ENCODE data around the gene PALD1. TPM values are rescaled to one million over a fixed set of nuclear protein-coding genes. Genes with fewer than 3 reads are reported as not detected.

The PALD1 gene
- total and polyA plus RNA-seq, 9 of the 15 experiments (the other 6 are each of a cell fraction or from before 2014, with no cell fraction given), result 0.03 to 0.29 (median 0.09) TPM; not detected in 2

- H3K4me1 ChIP-seq (replicated peaks in 1 of 2; ENCODE audit: control insufficient read depth in 2 of 2, insufficient read depth in 2 of 2, low read length in 2 of 2), result peaks cover 0 to 5% of the 10 kb centered on the region in 2 experiments; a peak in 1 of 5 replicates
- no peaks in the 10 kb centered on the region for H3K36me3 ChIP-seq (ENCODE audit: control insufficient read depth, insufficient read depth, low read length)
- H3K27me3 ChIP-seq (ENCODE audit: control insufficient read depth in 2 of 2, insufficient read depth in 2 of 2, low read length in 2 of 2), result peaks cover 36 to 75% of the 10 kb centered on the region in 2 experiments
- no peak for ATAC-seq
- no peaks in the 10 kb centered on the region for H3K9me1 ChIP-seq (ENCODE audit: control insufficient read depth, insufficient read depth, low read length)
- H3K9me3 ChIP-seq (replicated peaks; ENCODE audit: control insufficient read depth, insufficient read depth, low read depth, low read length), result no peaks in the 10 kb centered on the region
- H3K79me2 ChIP-seq (ENCODE audit: control insufficient read depth, insufficient read depth, low read length), result no peaks in the 10 kb centered on the region
- no peak overlapping the region for H3K4me3 ChIP-seq
- no peak overlapping the region for H3K4me2 ChIP-seq (ENCODE audit: insufficient read depth, low read length)
- ChIA-PET POLR2A (interaction anchor here (1.1 to 1.8 kb wide), 3 partner anchors 9 to 47 kb away, joined by 3 to 5 read pairs (median 5); no protein-coding TSS in a partner anchor), CTCF (ENCODE audit: low intra/inter-chr PET ratio) (no interaction called here)
- in situ Hi-C loops (cut with MboI), result no loop called here
- no TSS peak for BruUV-seq (replicated peaks)
- H3K9ac ChIP-seq (ENCODE audit: insufficient read depth in 1 of 2, low read depth in 2 of 2, low read length in 2 of 2), result no peak overlapping the region
- H2AFZ ChIP-seq (ENCODE audit: low read depth, low read length), result no peak overlapping the region
- intact Hi-C loops (cut with micrococcal nuclease), result no loop called here
- no peak for DNase-seq (ENCODE audit: extremely low read depth in 1 of 4, low spot score in 3 of 4)
- H4K20me1 ChIP-seq (replicated peaks; ENCODE audit: control insufficient read depth, insufficient read depth, low read length), result no peaks in the 10 kb centered on the region
- WGBS (ENCODE audit: insufficient coverage, low coverage, missing lambda C conversion rate), result 13% methylated on average over 4 of the region's 4 CpGs
- no peak for TF ChIP-seq ZBTB43 (CRISPR knock-in tag; IDR thresholded peaks at IDR 0.05)
- no peak for TF ChIP-seq RAD21 (CRISPR knock-in tag; conservative IDR thresholded peaks at IDR 0.05 in 1 of 2, IDR thresholded peaks at IDR 0.05 in 1 of 2)
- no peak for TF ChIP-seq ZNF398 (CRISPR knock-in tag; IDR thresholded peaks at IDR 0.05)
- TF ChIP-seq, protein P1, sequence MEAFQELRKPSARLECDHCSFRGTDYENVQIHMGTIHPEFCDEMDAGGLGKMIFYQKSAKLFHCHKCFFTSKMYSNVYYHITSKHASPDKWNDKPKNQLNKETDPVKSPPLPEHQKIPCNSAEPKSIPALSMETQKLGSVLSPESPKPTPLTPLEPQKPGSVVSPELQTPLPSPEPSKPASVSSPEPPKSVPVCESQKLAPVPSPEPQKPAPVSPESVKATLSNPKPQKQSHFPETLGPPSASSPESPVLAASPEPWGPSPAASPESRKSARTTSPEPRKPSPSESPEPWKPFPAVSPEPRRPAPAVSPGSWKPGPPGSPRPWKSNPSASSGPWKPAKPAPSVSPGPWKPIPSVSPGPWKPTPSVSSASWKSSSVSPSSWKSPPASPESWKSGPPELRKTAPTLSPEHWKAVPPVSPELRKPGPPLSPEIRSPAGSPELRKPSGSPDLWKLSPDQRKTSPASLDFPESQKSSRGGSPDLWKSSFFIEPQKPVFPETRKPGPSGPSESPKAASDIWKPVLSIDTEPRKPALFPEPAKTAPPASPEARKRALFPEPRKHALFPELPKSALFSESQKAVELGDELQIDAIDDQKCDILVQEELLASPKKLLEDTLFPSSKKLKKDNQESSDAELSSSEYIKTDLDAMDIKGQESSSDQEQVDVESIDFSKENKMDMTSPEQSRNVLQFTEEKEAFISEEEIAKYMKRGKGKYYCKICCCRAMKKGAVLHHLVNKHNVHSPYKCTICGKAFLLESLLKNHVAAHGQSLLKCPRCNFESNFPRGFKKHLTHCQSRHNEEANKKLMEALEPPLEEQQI (IDR thresholded peaks at IDR 0.05), result no peak
- TF ChIP-seq, protein P2, sequence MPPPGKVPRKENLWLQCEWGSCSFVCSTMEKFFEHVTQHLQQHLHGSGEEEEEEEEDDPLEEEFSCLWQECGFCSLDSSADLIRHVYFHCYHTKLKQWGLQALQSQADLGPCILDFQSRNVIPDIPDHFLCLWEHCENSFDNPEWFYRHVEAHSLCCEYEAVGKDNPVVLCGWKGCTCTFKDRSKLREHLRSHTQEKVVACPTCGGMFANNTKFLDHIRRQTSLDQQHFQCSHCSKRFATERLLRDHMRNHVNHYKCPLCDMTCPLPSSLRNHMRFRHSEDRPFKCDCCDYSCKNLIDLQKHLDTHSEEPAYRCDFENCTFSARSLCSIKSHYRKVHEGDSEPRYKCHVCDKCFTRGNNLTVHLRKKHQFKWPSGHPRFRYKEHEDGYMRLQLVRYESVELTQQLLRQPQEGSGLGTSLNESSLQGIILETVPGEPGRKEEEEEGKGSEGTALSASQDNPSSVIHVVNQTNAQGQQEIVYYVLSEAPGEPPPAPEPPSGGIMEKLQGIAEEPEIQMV (tag; conservative IDR thresholded peaks at IDR 0.05; ENCODE audit: low read depth), result no peak
- TF ChIP-seq NEUROD1 (IDR thresholded peaks at IDR 0.05; ENCODE audit: borderline replicate concordance, low read depth, low read length, partially characterized antibody), result no peak
- TF ChIP-seq SETDB1 (IDR thresholded peaks at IDR 0.05; ENCODE audit: low read length), result no peak
- TF ChIP-seq NBN (IDR thresholded peaks at IDR 0.05; ENCODE audit: low read depth), result no peak
- TF ChIP-seq ZBTB5 (IDR thresholded peaks at IDR 0.05), result no peak
- no peak for TF ChIP-seq CXXC5 (CRISPR knock-in tag; IDR thresholded peaks at IDR 0.05)
- no peak for TF ChIP-seq TSC22D4 (tag; IDR thresholded peaks at IDR 0.05)
- no peak for TF ChIP-seq TFAM (CRISPR knock-in tag; conservative IDR thresholded peaks at IDR 0.05)
- no peak for TF ChIP-seq ZNF253 (CRISPR knock-in tag; conservative IDR thresholded peaks at IDR 0.05)
- FAIRE-seq, result peak; percentile 6
- no peak overlapping the region for H3K27ac ChIP-seq (ENCODE audit: extremely low read depth, low read depth, low read length)
Observed at GRCh38 chr10:70499836-70500167, 21.2 kb downstream of the PALD1 start.
